GM13976 (cell line): ENCODE data around the gene ADAM8.

Experiments used
- DNase-seq: peaks from one replicate; pipeline ENCODE4 v3.0.0; 2012; ENCODE audit warnings: low spot score
- CTCF ChIP-seq: IDR thresholded peaks from 2 replicates; pipeline ENCODE4 v1.5.1; 2012; ENCODE audit warnings: borderline replicate concordance, mild to moderate bottlenecking; ENCODE audit not compliant: insufficient read depth; ENCODE audit errors: extremely low read depth, missing control alignments, control extremely low read depth
- in situ Hi-C: fragments of 300-500 bp; cut with MboI; formaldehyde crosslinking; loops from one replicate; pipeline ENCODE4 v1.12.0; 2022; ENCODE audit warnings: low sequenced_read_pairs, mixed read lengths, inconsistent platforms; ENCODE audit not compliant: unreplicated experiment

ADAM8 gene

GRCh38 chr10:133212853-133213494 lies 63.7 kb downstream of the ADAM8 start:
- no peak for DNase-seq
- in situ Hi-C loops: no loop called here
- TF ChIP-seq CTCF: no peak
